HG03064 (cell line): Measurements from ENCODE around the gene ANKS1A.

Experiments
- ATAC-seq: cut with Tn5 transposase; IDR thresholded peaks from one replicate; pipeline ENCODE4 v1.9.1; 2021; ENCODE audit warnings: low read depth; ENCODE audit not compliant: unreplicated experiment

Gene ANKS1A

GRCh38 chr6:35016502-35017321, 127.7 kb downstream of the ANKS1A start:
- no peak for ATAC-seq

GRCh38 chr6:35017411-35018181, 128.5 kb downstream of the ANKS1A start:
- no peak for ATAC-seq

GRCh38 chr6:35018182-35018519, 129.1 kb downstream of the ANKS1A start:
- no peak for ATAC-seq

GRCh38 chr6:35018746-35019145, 129.7 kb downstream of the ANKS1A start:
- no peak for ATAC-seq

GRCh38 chr6:35019171-35019570, 130.1 kb downstream of the ANKS1A start:
- ATAC-seq = no peak

- ATAC-seq = no peak
These were observed 130.8 kb downstream of the ANKS1A start for GRCh38 chr6:35019831-35020230.

GRCh38 chr6:35021004-35021403, 131.9 kb downstream of the ANKS1A start:
- no peak for ATAC-seq

- ATAC-seq = no peak
These were observed 134.3 kb downstream of the ANKS1A start for GRCh38 chr6:35023091-35024000.

- no peak for ATAC-seq
These were observed 135.5 kb downstream of the ANKS1A start for GRCh38 chr6:35024551-35025054.

GRCh38 chr6:35025232-35026188, 136.5 kb downstream of the ANKS1A start:
- no peak for ATAC-seq

GRCh38 chr6:35026434-35027222, 137.6 kb downstream of the ANKS1A start:
- no peak for ATAC-seq

- ATAC-seq = no peak
These were observed 138.8 kb downstream of the ANKS1A start for GRCh38 chr6:35027807-35028206.

- no peak for ATAC-seq
These were observed 140.0 kb downstream of the ANKS1A start for GRCh38 chr6:35028781-35029769.

- ATAC-seq = no peak
These were observed 141.0 kb downstream of the ANKS1A start for GRCh38 chr6:35030099-35030498.

- ATAC-seq = no peak
These were observed 142.8 kb downstream of the ANKS1A start for GRCh38 chr6:35031611-35032529.

- ATAC-seq = no peak
These were observed 144.6 kb downstream of the ANKS1A start for GRCh38 chr6:35033683-35034082.
